Trophoblast cell (in vitro differentiated cells and primary cell): ENCODE measurements around the gene DNAJC18.

Source experiments
- DNase-seq, 2 donors: peaks; one replicate each; pipeline ENCODE4 v3.0.0-alpha.2; 2016
- H2AFZ ChIP-seq: 2 replicates; pipeline ENCODE4 v1.6.1; 2013; ENCODE audit warnings: low read length, moderate library complexity, mild to moderate bottlenecking; ENCODE audit not compliant: insufficient read depth, poor library complexity
- H2AK5ac ChIP-seq: 2 replicates; pipeline ENCODE4 v1.6.1; 2013; ENCODE audit warnings: mild to moderate bottlenecking, low read length
- H2BK120ac ChIP-seq: 2 replicates; pipeline ENCODE4 v1.6.1; 2013; ENCODE audit warnings: low read length, mild to moderate bottlenecking, moderate library complexity; ENCODE audit not compliant: insufficient read depth, poor library complexity
- H2BK12ac ChIP-seq: 2 replicates; pipeline ENCODE4 v1.6.1; 2013; ENCODE audit warnings: mild to moderate bottlenecking, low read length, moderate library complexity
- H2BK5ac ChIP-seq: 2 replicates; pipeline ENCODE4 v1.6.1; 2013; ENCODE audit warnings: low read length, low read depth, moderate library complexity, mild to moderate bottlenecking; ENCODE audit not compliant: poor library complexity
- H3K14ac ChIP-seq: 2 replicates; pipeline ENCODE4 v1.6.1; 2013; ENCODE audit warnings: mild to moderate bottlenecking, low read length
- H3K18ac ChIP-seq: 2 replicates; pipeline ENCODE4 v1.6.1; 2013; ENCODE audit warnings: mild to moderate bottlenecking, low read length
- H3K23ac ChIP-seq: 2 replicates; pipeline ENCODE4 v1.6.1; 2013; ENCODE audit warnings: low read length
- H3K27ac ChIP-seq: 2 replicates; pipeline ENCODE4 v1.5.1; 2013; ENCODE audit warnings: low read depth, mild to moderate bottlenecking, inconsistent platforms, low read length, moderate library complexity
- H3K27me3 ChIP-seq: 2 replicates; pipeline ENCODE4 v1.6.1; 2013; ENCODE audit warnings: inconsistent platforms, mild to moderate bottlenecking, low read length, moderate library complexity; ENCODE audit not compliant: insufficient read depth
- H3K36me3 ChIP-seq, 2 experiments: 1 replicate in 1 of 2; 2 replicates in 1 of 2; pipeline ENCODE4 v1.6.1; 2013; ENCODE audit warnings: low read length in 2 of 2, mild to moderate bottlenecking in 2 of 2, moderate library complexity in 1 of 2; ENCODE audit not compliant: insufficient read depth in 2 of 2, control insufficient read depth in 1 of 2
- H3K4ac ChIP-seq: 2 replicates; pipeline ENCODE4 v1.6.1; 2013; ENCODE audit warnings: low read depth, mild to moderate bottlenecking, low read length, moderate library complexity
- H3K4me1 ChIP-seq, 2 experiments: 1 replicate in 1 of 2; 2 replicates in 1 of 2; pipeline ENCODE4 v1.6.1; 2013; ENCODE audit warnings: low read length in 2 of 2, mild to moderate bottlenecking in 2 of 2, moderate library complexity in 1 of 2; ENCODE audit not compliant: insufficient read depth in 2 of 2, control insufficient read depth in 1 of 2
- H3K4me2 ChIP-seq: 2 replicates; pipeline ENCODE4 v1.6.1; 2013; ENCODE audit warnings: inconsistent platforms, mild to moderate bottlenecking, low read length, moderate library complexity
- H3K4me3 ChIP-seq: 2 replicates; pipeline ENCODE4 v1.5.1; 2013; ENCODE audit warnings: mild to moderate bottlenecking, low read depth, low read length, inconsistent platforms
- H3K79me1 ChIP-seq: one replicate; pipeline ENCODE4 v1.6.1; 2013; ENCODE audit warnings: low read length
- H3K79me2 ChIP-seq: 2 replicates; pipeline ENCODE4 v1.6.1; 2013; ENCODE audit warnings: low read length, mild to moderate bottlenecking; ENCODE audit not compliant: control insufficient read depth, insufficient read depth, poor library complexity
- H3K9ac ChIP-seq: 2 replicates; pipeline ENCODE4 v1.6.1; 2013; ENCODE audit warnings: mild to moderate bottlenecking, low read length
- H3K9me3 ChIP-seq: 2 replicates; pipeline ENCODE4 v1.6.1; 2013; ENCODE audit warnings: low read depth, mild to moderate bottlenecking, control low read depth, inconsistent platforms, low read length; ENCODE audit not compliant: insufficient read depth
- H4K12ac ChIP-seq: 2 replicates; pipeline ENCODE4 v1.6.1; 2013; ENCODE audit warnings: low read depth, mild to moderate bottlenecking, low read length, moderate library complexity
- H4K8ac ChIP-seq: 2 replicates; pipeline ENCODE4 v1.6.1; 2013; ENCODE audit warnings: low read depth, mild to moderate bottlenecking, low read length, moderate library complexity
- H4K91ac ChIP-seq: one replicate; pipeline ENCODE4 v1.6.1; 2013; ENCODE audit warnings: low read depth, mild to moderate bottlenecking, low read length, moderate library complexity
- WGBS: extraction: QIAGEN DNeasy Blood & Tissue Kit; methylation state at CpG from one replicate; pipeline ENCODE4 v1.1.7; 2013; ENCODE audit warnings: missing lambda C conversion rate; ENCODE audit not compliant: insufficient read length, insufficient coverage; ENCODE audit errors: extremely low coverage; 5-methylcytosine and 5-hydroxymethylcytosine counted together

The DNAJC18 gene

DNA sequence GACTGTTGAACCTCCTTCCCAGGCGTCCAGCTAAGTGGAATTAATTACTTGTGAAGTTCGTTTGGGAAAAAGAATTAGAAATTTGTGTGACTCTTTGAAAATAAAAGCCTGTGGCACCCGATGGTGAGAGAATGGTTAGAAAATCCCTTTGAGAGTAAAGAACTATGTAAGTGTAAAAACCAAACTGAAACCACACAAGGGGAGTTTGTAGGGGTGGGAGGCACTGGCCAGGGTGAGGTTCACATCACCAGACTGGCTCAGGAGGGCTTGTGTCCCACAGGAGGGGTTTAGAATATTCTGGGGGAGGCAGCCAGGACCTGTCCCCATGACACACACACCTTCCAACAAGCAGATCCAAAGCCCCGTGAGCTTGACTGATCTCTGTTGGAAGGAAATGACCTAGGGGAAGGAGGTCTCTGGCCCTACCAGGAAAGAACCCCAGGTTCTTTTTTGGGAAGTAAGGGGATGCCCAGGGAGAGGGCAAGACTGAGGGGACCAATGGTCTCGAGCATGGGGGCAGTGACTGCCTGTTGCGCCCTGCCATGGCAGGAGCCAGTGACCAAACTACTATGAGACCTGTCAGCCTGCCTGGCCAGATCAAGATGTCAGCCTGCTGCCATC, 39.7 kb downstream of the DNAJC18 start:
- Histone ChIP-seq H2AK5ac (no peak overlapping the region), H3K9me3 (peaks cover 2% of the 10 kb centered on the region), H3K4me1 (peaks cover 5 to 7% of the 10 kb centered on the region in 2 experiments), H3K9ac (no peak overlapping the region), H3K4ac (no peak overlapping the region), H3K79me1 (peaks cover 9% of the 10 kb centered on the region), H3K4me2 (no peak overlapping the region), H3K14ac (no peak overlapping the region), H4K8ac (no peak overlapping the region), H3K27ac (no peak overlapping the region), H2BK5ac (no peak overlapping the region), H3K27me3 (peaks cover 7% of the 10 kb centered on the region), H2AFZ (no peak overlapping the region), H3K36me3 (no peaks in the 10 kb centered on the region), H3K4me3 (no peak overlapping the region), H3K79me2 (no peaks in the 10 kb centered on the region), H4K91ac (no peak overlapping the region), H4K12ac (no peak overlapping the region), H2BK12ac (no peak overlapping the region), H3K23ac (no peak overlapping the region), H2BK120ac (no peak overlapping the region), H3K18ac (no peak overlapping the region)
- no peak for DNase-seq
- WGBS = no CpG with 5 or more reads among the region's 6 CpGs

DNA sequence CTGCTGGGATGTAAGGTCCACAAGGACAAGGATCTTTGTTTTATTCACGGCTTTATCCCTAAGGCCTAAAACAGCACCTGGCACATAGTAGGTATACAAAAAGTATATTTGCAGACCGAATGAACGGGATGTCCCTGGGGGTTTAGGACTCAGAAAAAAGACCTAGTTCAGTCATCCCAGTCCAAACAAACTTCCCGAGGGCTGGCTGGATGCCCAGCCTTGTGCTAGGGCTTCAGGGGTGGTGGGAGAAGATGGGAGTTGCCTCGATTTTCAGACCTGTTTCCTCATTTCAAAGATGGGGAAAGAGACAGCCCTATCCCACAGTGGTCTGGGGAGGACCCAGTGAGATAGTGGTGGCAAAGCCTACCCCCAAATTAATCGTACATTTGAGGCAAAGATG, 41.4 kb downstream of the DNAJC18 start:
- peaks cover 15% of the 10 kb centered on the region in 2 experiments for H3K4me1 ChIP-seq
- no peak overlapping the region for H4K8ac ChIP-seq
- peaks cover 2% of the 10 kb centered on the region for H3K9me3 ChIP-seq
- no peak overlapping the region for H2AK5ac ChIP-seq
- no peak overlapping the region for H3K14ac ChIP-seq
- H3K23ac ChIP-seq = no peak overlapping the region
- H3K27me3 ChIP-seq = peaks cover 24% of the 10 kb centered on the region
- no peak overlapping the region for H2AFZ ChIP-seq
- no peak overlapping the region for H3K4ac ChIP-seq
- no peak overlapping the region for H3K4me2 ChIP-seq
- no peak overlapping the region for H3K9ac ChIP-seq
- peaks cover 4% of the 10 kb centered on the region for H3K79me2 ChIP-seq
- no peak overlapping the region for H3K27ac ChIP-seq
- no peak overlapping the region for H3K4me3 ChIP-seq
- H3K18ac ChIP-seq = no peak overlapping the region
- DNase-seq = no peak
- H2BK120ac ChIP-seq = no peak overlapping the region
- no peak overlapping the region for H4K91ac ChIP-seq
- H2BK5ac ChIP-seq = no peak overlapping the region
- H4K12ac ChIP-seq = no peak overlapping the region
- H3K36me3 ChIP-seq = no peaks in the 10 kb centered on the region
- WGBS = no CpG with 5 or more reads among the region's 6 CpGs
- H3K79me1 ChIP-seq = no peaks in the 10 kb centered on the region
- H2BK12ac ChIP-seq = no peak overlapping the region

DNA sequence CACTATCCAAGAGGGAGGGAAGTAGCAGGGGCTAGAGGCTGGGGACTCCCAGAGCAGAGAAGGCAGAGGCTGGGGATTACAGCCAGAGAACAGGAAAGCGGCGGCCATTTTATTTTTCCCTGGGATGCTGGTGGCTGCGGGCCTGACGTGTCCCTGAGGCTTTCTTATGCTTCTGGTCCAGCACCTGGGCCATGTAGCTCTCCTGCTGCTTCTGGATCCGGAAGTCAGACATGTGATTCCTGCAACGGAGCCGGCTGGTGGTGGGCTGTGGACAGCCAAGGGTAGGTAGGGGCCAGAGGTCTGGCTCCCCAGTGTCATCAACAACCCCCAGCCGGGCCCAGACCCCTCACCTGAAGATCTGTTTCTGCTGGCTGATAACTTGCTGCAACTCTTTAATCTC, 42.6 kb downstream of the DNAJC18 start:
- no peak overlapping the region for H3K4me2 ChIP-seq
- H2BK120ac ChIP-seq = no peak overlapping the region
- whole genome bisulfite sequencing = no CpG with 5 or more reads among the region's 8 CpGs
- no peak overlapping the region for H2AFZ ChIP-seq
- no peaks in the 10 kb centered on the region for H3K36me3 ChIP-seq
- no peaks in the 10 kb centered on the region for H3K79me1 ChIP-seq
- H4K8ac ChIP-seq = no peak overlapping the region
- no peak overlapping the region for H4K12ac ChIP-seq
- no peak overlapping the region for H3K27ac ChIP-seq
- H3K4me1 ChIP-seq = peaks cover 19 to 24% of the 10 kb centered on the region in 2 experiments
- no peak overlapping the region for H2BK5ac ChIP-seq
- H2BK12ac ChIP-seq = no peak overlapping the region
- no peak overlapping the region for H2AK5ac ChIP-seq
- no peak overlapping the region for H3K14ac ChIP-seq
- H3K4ac ChIP-seq = no peak overlapping the region
- no peak overlapping the region for H3K23ac ChIP-seq
- H3K79me2 ChIP-seq = peaks cover 5% of the 10 kb centered on the region
- H3K4me3 ChIP-seq = no peak overlapping the region
- H4K91ac ChIP-seq = no peak overlapping the region
- H3K9ac ChIP-seq = no peak overlapping the region
- peaks cover 32% of the 10 kb centered on the region for H3K27me3 ChIP-seq
- peak; percentile 57 to 71 for DNase-seq
- peaks cover 2% of the 10 kb centered on the region for H3K9me3 ChIP-seq
- H3K18ac ChIP-seq = no peak overlapping the region

DNA sequence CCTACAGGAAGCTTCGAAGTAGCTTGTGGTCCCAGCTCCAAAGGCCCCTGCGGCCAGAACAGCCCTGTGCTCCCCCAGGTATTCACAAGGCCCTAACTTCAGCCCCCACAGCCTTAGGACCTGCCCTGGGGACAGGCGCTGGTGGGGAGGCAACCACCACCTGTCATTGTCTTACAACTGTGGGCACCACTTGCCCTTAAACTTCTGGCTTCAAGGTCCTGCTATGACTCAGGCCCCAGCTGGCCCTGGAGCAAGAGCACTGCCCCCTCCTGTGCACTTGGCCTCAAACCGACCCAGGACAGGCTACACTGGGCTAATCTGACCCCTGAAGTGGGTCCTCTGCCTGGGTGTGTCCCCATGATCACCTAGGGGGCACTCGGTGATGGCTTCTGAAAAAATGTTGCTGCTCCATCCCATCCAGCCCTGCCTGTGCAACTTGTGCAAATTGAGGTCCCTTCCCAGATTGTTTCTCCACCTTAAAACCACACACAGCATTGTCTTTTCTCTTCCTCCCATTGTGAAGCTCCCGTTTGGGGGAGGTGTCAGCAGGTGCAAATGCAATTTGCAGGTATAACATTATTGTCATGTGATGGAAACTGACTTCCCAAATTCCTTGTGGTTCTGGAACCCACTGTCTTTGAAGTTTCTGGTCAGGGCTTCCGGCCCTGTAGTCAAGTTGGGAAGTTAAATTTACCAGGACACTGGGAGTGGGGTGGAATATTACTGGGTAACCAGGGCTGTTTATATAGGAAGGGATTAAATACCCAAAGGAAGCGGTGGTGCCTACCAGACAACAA, 43.3 kb downstream of the DNAJC18 start:
- H3K9me3 ChIP-seq = peaks cover 2% of the 10 kb centered on the region
- H2AK5ac ChIP-seq = no peak overlapping the region
- no CpG with 5 or more reads among the region's 8 CpGs for WGBS
- H3K9ac ChIP-seq = no peak overlapping the region
- no peak overlapping the region for H2AFZ ChIP-seq
- no peak overlapping the region for H3K14ac ChIP-seq
- peaks cover 5% of the 10 kb centered on the region for H3K79me2 ChIP-seq
- no peak overlapping the region for H3K23ac ChIP-seq
- no peaks in the 10 kb centered on the region for H3K79me1 ChIP-seq
- H4K8ac ChIP-seq = no peak overlapping the region
- no peak overlapping the region for H3K4me3 ChIP-seq
- H4K91ac ChIP-seq = no peak overlapping the region
- DNase-seq = no peak
- no peak overlapping the region for H3K27ac ChIP-seq
- peaks cover 32% of the 10 kb centered on the region for H3K27me3 ChIP-seq
- H2BK120ac ChIP-seq = no peak overlapping the region
- no peak overlapping the region for H2BK5ac ChIP-seq
- H3K36me3 ChIP-seq = no peaks in the 10 kb centered on the region
- no peak overlapping the region for H4K12ac ChIP-seq
- H3K4me2 ChIP-seq = no peak overlapping the region
- no peak overlapping the region for H3K4ac ChIP-seq
- no peak overlapping the region for H3K18ac ChIP-seq
- H3K4me1 ChIP-seq = peaks cover 19 to 24% of the 10 kb centered on the region in 2 experiments
- no peak overlapping the region for H2BK12ac ChIP-seq
